RPMI7951 (cell line): ENCODE measurements around the gene SLC19A2. TPM values are rescaled to one million over a fixed set of nuclear protein-coding genes. Genes with fewer than 3 reads are reported as not detected.
A peak's percentile ranks its signal among the peaks of the same experiment; 100 is the strongest.

ENCODE experiments used
- DNase-seq: peaks from one replicate; pipeline ENCODE4 v3.0.0-alpha.2; 2012; ENCODE audit warnings: low read depth
- total RNA-seq: library from RNA; depleted of rRNA; stranded (reverse); fragments of >200 nt; shearing (Covaris generic); gene quantifications from 2 replicates; pipeline ENCODE4 v1.2.3, GENCODE V29; 2014

SLC19A2 gene
- total RNA-seq, 1 experiment from 2014 or later = 8.4 TPM

- DNase-seq = no peak
Observed at GRCh38 chr1:169475806-169476387, 9.8 kb downstream of the SLC19A2 start.

DNA sequence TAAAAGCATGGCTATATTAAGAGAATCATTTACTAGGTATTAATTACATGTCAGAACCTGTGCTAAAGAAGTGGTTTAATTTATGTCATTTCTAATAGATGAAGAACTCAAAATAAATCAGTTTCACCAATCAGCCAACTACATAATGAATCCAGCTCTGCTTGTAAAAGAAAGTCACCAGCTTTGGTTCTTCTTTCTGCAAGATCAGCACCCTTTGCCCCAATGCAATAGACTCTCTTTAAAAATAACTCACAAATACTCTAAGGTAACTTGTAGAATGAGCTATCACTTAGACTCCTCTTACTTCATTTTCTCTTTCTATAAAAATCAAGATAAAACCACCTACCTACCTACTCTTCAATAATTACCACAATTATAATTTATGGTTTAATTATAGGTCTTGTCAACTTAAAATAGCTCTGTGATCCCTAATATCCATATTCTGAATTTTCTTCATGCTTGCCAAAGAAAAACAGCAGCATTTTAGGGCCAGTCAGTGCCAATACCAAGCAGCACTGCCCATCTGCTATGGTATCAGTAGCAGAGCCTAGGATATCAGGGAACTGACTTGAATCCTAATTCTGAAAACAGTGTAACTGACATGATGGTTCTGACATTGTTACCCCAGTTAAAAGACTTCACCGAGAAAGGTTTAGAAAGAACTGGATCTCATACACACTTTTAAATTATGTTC, 11.3 kb downstream of the SLC19A2 start:
- no peak for DNase-seq

DNA sequence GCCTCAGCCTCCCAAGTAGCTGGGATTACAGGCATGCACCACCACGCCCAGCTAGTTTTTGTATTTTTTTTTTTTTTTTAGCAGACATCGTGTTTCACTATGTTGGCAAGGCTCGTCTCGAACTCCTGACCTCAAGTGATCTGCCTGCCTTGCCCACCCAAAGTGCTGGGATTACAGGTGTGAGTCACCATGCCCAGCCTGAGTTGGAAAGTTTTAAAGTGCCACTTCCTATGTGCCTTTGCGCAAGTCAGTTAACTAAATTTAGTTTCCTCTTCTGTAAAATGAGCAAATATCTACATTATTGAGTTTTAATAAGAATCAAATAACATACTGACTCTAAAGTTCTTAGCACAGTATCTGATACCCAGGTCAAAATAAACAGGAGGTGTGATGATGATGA, 12.4 kb downstream of the SLC19A2 start:
- no peak for DNase-seq

GRCh38 chr1:169472738-169473137, 13.0 kb downstream of the SLC19A2 start:
- DNase-seq = no peak

- DNase-seq = peak; percentile 35
Observed at GRCh38 chr1:169468982-169469381, 16.8 kb downstream of the SLC19A2 start.

GRCh38 chr1:169466259-169467230, 19.2 kb downstream of the SLC19A2 start:
- DNase-seq = peak; percentile 41

- DNase-seq = no peak
Observed at GRCh38 chr1:169465281-169465680, 20.5 kb downstream of the SLC19A2 start.

- DNase-seq = no peak
Observed at GRCh38 chr1:169462385-169462784, 23.4 kb downstream of the SLC19A2 start.

- DNase-seq = no peak
Observed at GRCh38 chr1:169461390-169462000, 24.2 kb downstream of the SLC19A2 start.

DNA sequence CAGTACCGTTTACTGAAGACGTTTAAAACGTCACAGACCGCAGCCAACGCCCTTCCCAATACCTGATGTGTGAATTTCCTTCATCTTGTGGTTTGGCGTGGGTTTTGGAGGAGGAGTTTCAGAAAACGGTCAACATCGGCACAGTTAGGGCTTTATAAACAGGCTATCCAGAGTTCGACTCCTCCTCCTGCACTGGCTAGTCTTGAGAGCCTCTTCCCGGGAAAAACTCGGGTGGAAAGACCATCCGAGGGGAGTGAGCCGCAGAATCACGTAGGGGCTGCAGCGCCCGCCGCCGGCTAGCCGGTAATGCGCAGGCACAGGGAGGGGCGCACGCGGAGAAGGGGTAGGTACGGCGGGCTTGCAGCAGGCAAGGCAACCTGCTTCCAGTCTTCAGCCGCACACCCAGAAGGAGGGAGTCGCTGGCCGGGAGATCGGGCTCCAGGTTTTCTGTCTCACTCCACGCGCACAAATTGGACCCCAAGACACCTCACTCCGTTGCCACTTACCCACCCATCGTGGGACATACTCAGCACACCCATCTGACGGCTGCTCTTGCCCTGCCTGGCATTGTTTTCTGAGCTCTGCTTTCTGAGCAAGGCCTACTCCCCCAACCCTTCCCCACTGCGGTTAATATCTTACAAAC, 25.4 kb downstream of the SLC19A2 start:
- no peak for DNase-seq

DNA sequence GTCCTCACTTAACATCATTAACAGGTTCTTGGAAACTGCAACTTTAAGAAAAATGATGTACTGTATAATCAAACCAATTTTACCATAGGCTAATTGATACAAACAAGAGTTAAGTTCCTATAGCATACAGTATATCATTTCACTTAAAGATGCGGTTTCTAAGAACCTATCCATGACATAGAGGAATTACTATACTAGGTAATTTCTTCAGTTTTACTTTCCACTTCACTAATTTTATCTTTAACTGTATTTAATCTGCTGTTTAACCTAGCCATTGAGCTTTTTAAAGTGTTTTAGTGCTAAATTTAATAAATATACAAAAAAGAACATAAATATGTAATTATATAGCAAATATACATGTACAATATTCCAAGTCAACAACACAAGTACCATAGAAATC, 28.3 kb downstream of the SLC19A2 start:
- no peak for DNase-seq

- DNase-seq = no peak
Observed at GRCh38 chr1:169456029-169456428, 29.7 kb downstream of the SLC19A2 start.

- DNase-seq = no peak
Observed at GRCh38 chr1:169452921-169453320, 32.8 kb downstream of the SLC19A2 start.

GRCh38 chr1:169451218-169451824, 34.4 kb downstream of the SLC19A2 start:
- no peak for DNase-seq

GRCh38 chr1:169443923-169444322, 41.8 kb downstream of the SLC19A2 start:
- no peak for DNase-seq

- DNase-seq = peak; percentile 57
Observed at GRCh38 chr1:169427081-169427641, 58.6 kb downstream of the SLC19A2 start, which contains the start of gene CCDC181. CCDC181 (minus strand) TSS chr1:169427474; CDS start chr1:169424927, 2,547 bp downstream.

- no peak for DNase-seq
Observed at GRCh38 chr1:169426174-169426705, 59.5 kb downstream of the SLC19A2 start.

DNA sequence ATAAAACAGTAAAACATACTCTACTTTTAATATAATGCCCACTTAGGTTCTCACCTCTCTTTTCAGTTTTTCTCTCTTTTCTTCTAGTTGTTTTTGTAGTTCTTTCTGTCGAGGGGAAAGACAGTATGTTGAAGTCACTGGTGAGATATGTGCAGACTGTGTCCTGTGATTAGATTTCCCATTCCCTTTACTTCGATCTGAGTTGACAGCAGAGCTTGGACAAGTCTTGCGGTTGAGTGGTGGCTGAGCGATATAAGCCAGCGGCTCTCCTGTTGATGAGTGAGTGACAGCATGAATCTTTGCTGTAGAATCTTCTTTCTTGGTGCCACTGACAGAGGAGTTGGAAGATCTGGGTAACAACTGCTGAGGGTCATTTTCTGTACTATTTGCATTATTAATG, 64.4 kb downstream of the SLC19A2 start:
- DNase-seq = no peak

- no peak for DNase-seq
Observed at GRCh38 chr1:169414952-169415351, 70.8 kb downstream of the SLC19A2 start.
